H9 (cell line): ENCODE results near the gene NKD1. TPM values are rescaled to one million over a fixed set of nuclear protein-coding genes. Genes with fewer than 3 reads are reported as not detected.

ENCODE experiments used
- DNase-seq: peaks from one replicate; pipeline ENCODE4 v3.0.0-alpha.2; 2017
- H2AFZ ChIP-seq: one replicate; pipeline ENCODE4 v1.6.1; 2013; ENCODE audit warnings: mild to moderate bottlenecking, low read length, control low read depth, moderate library complexity
- H2AK5ac ChIP-seq: 2 replicates; pipeline ENCODE4 v1.6.1; 2013; ENCODE audit warnings: low read length, control low read depth, mixed read lengths; ENCODE audit not compliant: insufficient read length
- H2BK120ac ChIP-seq: one replicate; pipeline ENCODE4 v1.6.1; 2013; ENCODE audit warnings: low read depth, mild to moderate bottlenecking, low read length, control low read depth, inconsistent platforms; ENCODE audit not compliant: poor library complexity, severe bottlenecking
- H2BK12ac ChIP-seq: 2 replicates; pipeline ENCODE4 v1.6.1; 2013; ENCODE audit warnings: low read length, control low read depth, mixed read lengths, low read depth; ENCODE audit not compliant: insufficient read length
- H2BK15ac ChIP-seq: 2 replicates; pipeline ENCODE4 v1.6.1; 2013; ENCODE audit warnings: low read depth, low read length, control low read depth
- H2BK20ac ChIP-seq: one replicate; pipeline ENCODE4 v1.6.1; 2013; ENCODE audit warnings: low read depth, mild to moderate bottlenecking, low read length, control low read depth, inconsistent platforms; ENCODE audit not compliant: poor library complexity, severe bottlenecking
- H2BK5ac ChIP-seq: 2 replicates; pipeline ENCODE4 v1.6.1; 2013; ENCODE audit warnings: low read length, control low read depth, mixed read lengths; ENCODE audit not compliant: insufficient read length
- H3K14ac ChIP-seq: 2 replicates; pipeline ENCODE4 v1.6.1; 2013; ENCODE audit warnings: low read length, control low read depth; ENCODE audit not compliant: insufficient read depth
- H3K18ac ChIP-seq: 2 replicates; pipeline ENCODE4 v1.6.1; 2013; ENCODE audit warnings: low read depth, mild to moderate bottlenecking, mixed read lengths, low read length, control low read depth; ENCODE audit not compliant: insufficient read length
- H3K23ac ChIP-seq: 2 replicates; pipeline ENCODE4 v1.6.1; 2013; ENCODE audit warnings: low read length, control low read depth, mixed read lengths, low read depth; ENCODE audit not compliant: insufficient read length
- H3K23me2 ChIP-seq: 2 replicates; pipeline ENCODE4 v1.6.1; 2013; ENCODE audit warnings: low read depth, mild to moderate bottlenecking, mixed read lengths, low read length, control low read depth; ENCODE audit not compliant: insufficient read length, poor library complexity, severe bottlenecking
- H3K27ac ChIP-seq: 2 replicates; pipeline ENCODE4 v1.5.1; 2013; ENCODE audit warnings: low read length, control low read depth, mixed read lengths, low read depth; ENCODE audit not compliant: insufficient read length
- H3K27me3 ChIP-seq: 2 replicates; pipeline ENCODE4 v1.6.1; 2013; ENCODE audit warnings: low read length, control low read depth, inconsistent platforms; ENCODE audit not compliant: insufficient read depth
- H3K4ac ChIP-seq: 2 replicates; pipeline ENCODE4 v1.6.1; 2013; ENCODE audit warnings: low read depth, mild to moderate bottlenecking, control low read depth, inconsistent platforms, low read length, moderate library complexity
- H3K4me1 ChIP-seq: 2 replicates; pipeline ENCODE4 v1.6.1; 2013; ENCODE audit warnings: low read length, control low read depth, inconsistent platforms; ENCODE audit not compliant: insufficient read depth
- H3K4me2 ChIP-seq: 2 replicates; pipeline ENCODE4 v1.6.1; 2013; ENCODE audit warnings: low read length, control low read depth, mixed read lengths; ENCODE audit not compliant: insufficient read length, insufficient read depth
- H3K56ac ChIP-seq: 2 replicates; pipeline ENCODE4 v1.6.1; 2013; ENCODE audit warnings: low read depth, mild to moderate bottlenecking, mixed read lengths, low read length, control low read depth; ENCODE audit not compliant: insufficient read length
- H3K79me1 ChIP-seq: 2 replicates; pipeline ENCODE4 v1.6.1; 2013; ENCODE audit warnings: low read depth, mild to moderate bottlenecking, moderate library complexity, low read length, control low read depth, inconsistent platforms; ENCODE audit not compliant: insufficient read depth, poor library complexity, severe bottlenecking
- H3K79me2 ChIP-seq: 2 replicates; pipeline ENCODE4 v1.6.1; 2013; ENCODE audit warnings: low read length, control low read depth, inconsistent platforms; ENCODE audit not compliant: insufficient read depth
- H3K9ac ChIP-seq: 2 replicates; pipeline ENCODE4 v1.6.1; 2013; ENCODE audit warnings: low read length, control low read depth, mixed read lengths; ENCODE audit not compliant: insufficient read length; ENCODE audit errors: extremely low read depth
- H3K9me3 ChIP-seq: one replicate; pipeline ENCODE4 v1.6.1; 2013; ENCODE audit warnings: low read depth, low read length, inconsistent platforms; ENCODE audit not compliant: control insufficient read depth
- H3T11ph ChIP-seq: one replicate; pipeline ENCODE4 v1.6.1; 2013; ENCODE audit warnings: mild to moderate bottlenecking, low read length, control low read depth, inconsistent platforms
- H4K20me1 ChIP-seq: one replicate; pipeline ENCODE4 v1.6.1; 2013; ENCODE audit not compliant: control insufficient read depth, insufficient read length, insufficient read depth
- H4K5ac ChIP-seq: 2 replicates; pipeline ENCODE4 v1.6.1; 2013; ENCODE audit warnings: low read depth, mild to moderate bottlenecking, mixed read lengths, low read length, control low read depth; ENCODE audit not compliant: insufficient read length
- H4K8ac ChIP-seq: replicated peaks from 2 replicates; pipeline ENCODE4 v1.6.1; 2013; ENCODE audit warnings: low read length, control low read depth, mixed read lengths, low read depth; ENCODE audit not compliant: insufficient read length
- H4K91ac ChIP-seq: 2 replicates; pipeline ENCODE4 v1.6.1; 2013; ENCODE audit warnings: low read depth, mild to moderate bottlenecking, moderate library complexity, mixed read lengths, low read length, control low read depth; ENCODE audit not compliant: insufficient read length
- H3K27ac Mint-ChIP-seq, 3 experiments: 2 replicates in 2 of 3; 3 replicates in 1 of 3; pipeline ENCODE4 v1.8.0; 2020 to 2021; ENCODE audit warnings: mixed read lengths in 3 of 3, mild to moderate bottlenecking in 1 of 3, moderate library complexity in 1 of 3
- H3K27me3 Mint-ChIP-seq: 2 replicates; pipeline ENCODE4 v1.8.0; 2021; ENCODE audit warnings: low read depth, mild to moderate bottlenecking, moderate library complexity, mixed read lengths
- H3K36me3 Mint-ChIP-seq, 3 experiments: 2 replicates in 2 of 3; 3 replicates in 1 of 3; pipeline ENCODE4 v1.8.0; 2020 to 2021; ENCODE audit warnings: low read depth in 3 of 3, mixed read lengths in 3 of 3; ENCODE audit not compliant: insufficient read depth in 1 of 3
- H3K4me1 Mint-ChIP-seq, 2 experiments: 2 replicates each; pipeline ENCODE4 v1.8.0; 2020; ENCODE audit warnings: mixed read lengths in 2 of 2
- H3K4me3 Mint-ChIP-seq, 2 experiments: 2 replicates in 1 of 2; 3 replicates in 1 of 2; pipeline ENCODE4 v1.8.0; 2020 to 2021; ENCODE audit warnings: mild to moderate bottlenecking in 2 of 2, mixed read lengths in 2 of 2, moderate library complexity in 1 of 2
- H3K9me3 Mint-ChIP-seq, 2 experiments: 2 replicates in 1 of 2; 3 replicates in 1 of 2; pipeline ENCODE4 v1.8.0; 2020; ENCODE audit warnings: mild to moderate bottlenecking in 2 of 2, mixed read lengths in 2 of 2, moderate library complexity in 1 of 2
- WGBS: extraction: QIAGEN DNeasy Blood & Tissue Kit; methylation state at CpG from one replicate; pipeline ENCODE4 v1.1.7; 2013; ENCODE audit warnings: missing lambda C conversion rate, low lambda C conversion rate, mixed read lengths; ENCODE audit not compliant: insufficient read length; ENCODE audit errors: extremely low coverage; 5-methylcytosine and 5-hydroxymethylcytosine counted together
- total RNA-seq: library from RNA; stranded (reverse); gene quantifications from 2 replicates; pipeline ENCODE4 v1.2.1, GENCODE V29; 2021
- TF ChIP-seq, protein P1 (sequence below): fragments of 200-600 bp; sonication (generic); conservative IDR thresholded peaks from 3 replicates; pipeline ENCODE4 v1.8.0; 2021; ENCODE audit warnings: antibody characterized with exemption, mild to moderate bottlenecking

NKD1 gene
- total RNA-seq, 1 experiment from 2014 or later, result 1.9 TPM

- H3K36me3 Mint-ChIP-seq, result no peaks in the 10 kb centered on the region
- no peak overlapping the region for H3K14ac ChIP-seq
- H2AFZ ChIP-seq, result no peak overlapping the region
- H2BK20ac ChIP-seq, result no peak overlapping the region
- peaks cover 19% of the 10 kb centered on the region for H3K27me3 Mint-ChIP-seq
- no peak overlapping the region for H3K23ac ChIP-seq
- H3K27ac Mint-ChIP-seq, result no peak overlapping the region
- H2BK5ac ChIP-seq, result no peak overlapping the region
- H3K4me3 Mint-ChIP-seq, result no peak overlapping the region
- H4K8ac ChIP-seq, result no peak overlapping the region
- H3K27ac ChIP-seq, result no peak overlapping the region
- H3K4me1 ChIP-seq, result no peaks in the 10 kb centered on the region; the same call in 1 of the 2 replicates
- no peaks in the 10 kb centered on the region for H4K20me1 ChIP-seq
- no peaks in the 10 kb centered on the region for H3K79me1 ChIP-seq
- no peak overlapping the region for H2BK12ac ChIP-seq
- no peak overlapping the region for H3K4ac ChIP-seq
- H3T11ph ChIP-seq, result no peak overlapping the region
- TF ChIP-seq, protein P1, sequence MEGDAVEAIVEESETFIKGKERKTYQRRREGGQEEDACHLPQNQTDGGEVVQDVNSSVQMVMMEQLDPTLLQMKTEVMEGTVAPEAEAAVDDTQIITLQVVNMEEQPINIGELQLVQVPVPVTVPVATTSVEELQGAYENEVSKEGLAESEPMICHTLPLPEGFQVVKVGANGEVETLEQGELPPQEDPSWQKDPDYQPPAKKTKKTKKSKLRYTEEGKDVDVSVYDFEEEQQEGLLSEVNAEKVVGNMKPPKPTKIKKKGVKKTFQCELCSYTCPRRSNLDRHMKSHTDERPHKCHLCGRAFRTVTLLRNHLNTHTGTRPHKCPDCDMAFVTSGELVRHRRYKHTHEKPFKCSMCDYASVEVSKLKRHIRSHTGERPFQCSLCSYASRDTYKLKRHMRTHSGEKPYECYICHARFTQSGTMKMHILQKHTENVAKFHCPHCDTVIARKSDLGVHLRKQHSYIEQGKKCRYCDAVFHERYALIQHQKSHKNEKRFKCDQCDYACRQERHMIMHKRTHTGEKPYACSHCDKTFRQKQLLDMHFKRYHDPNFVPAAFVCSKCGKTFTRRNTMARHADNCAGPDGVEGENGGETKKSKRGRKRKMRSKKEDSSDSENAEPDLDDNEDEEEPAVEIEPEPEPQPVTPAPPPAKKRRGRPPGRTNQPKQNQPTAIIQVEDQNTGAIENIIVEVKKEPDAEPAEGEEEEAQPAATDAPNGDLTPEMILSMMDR, result no peak
- H3K9me3 Mint-ChIP-seq, result no peaks in the 10 kb centered on the region; a peak in 1 of 5 replicates
- no peak overlapping the region for H2BK15ac ChIP-seq
- no peak overlapping the region for H3K56ac ChIP-seq
- no peaks in the 10 kb centered on the region for H3K9me3 ChIP-seq
- no peaks in the 10 kb centered on the region for H3K23me2 ChIP-seq
- no peak overlapping the region for H2BK120ac ChIP-seq
- peaks cover 13 to 17% of the 10 kb centered on the region in 2 experiments for H3K4me1 Mint-ChIP-seq
- H3K4me2 ChIP-seq, result no peak overlapping the region
- DNase-seq, result no peak
- WGBS, result no CpG with 5 or more reads among the region's 4 CpGs
- no peaks in the 10 kb centered on the region for H3K27me3 ChIP-seq
- H3K9ac ChIP-seq, result no peak overlapping the region
- H3K18ac ChIP-seq, result no peak overlapping the region
- no peak overlapping the region for H2AK5ac ChIP-seq
- no peak overlapping the region for H4K5ac ChIP-seq
- H4K91ac ChIP-seq, result no peak overlapping the region
- H3K79me2 ChIP-seq, result no peaks in the 10 kb centered on the region
Observed at GRCh38 chr16:50643192-50643591, 95.0 kb downstream of the NKD1 start.
